IgD-negative memory B cell (primary cell): ENCODE data around the gene PLCE1. TPM values are rescaled to one million over a fixed set of nuclear protein-coding genes. Genes with fewer than 3 reads are reported as not detected.

Source experiments
- H3K27ac Mint-ChIP-seq, 3 donors: one replicate each; pipeline ENCODE4 v1.8.0; 2020 to 2022; ENCODE audit warnings: mild to moderate bottlenecking in 3 of 3, mixed read lengths in 3 of 3, moderate library complexity in 1 of 3
- H3K27me3 Mint-ChIP-seq: one replicate; pipeline ENCODE4 v1.8.0; 2021; ENCODE audit warnings: mixed read lengths
- H3K36me3 Mint-ChIP-seq: one replicate; pipeline ENCODE4 v1.8.0; 2020; ENCODE audit warnings: mild to moderate bottlenecking, mixed read lengths
- H3K4me1 Mint-ChIP-seq, 3 donors: one replicate each; pipeline ENCODE4 v1.8.0; 2020 to 2022; ENCODE audit warnings: mixed read lengths in 3 of 3, mild to moderate bottlenecking in 1 of 3
- H3K4me3 Mint-ChIP-seq, 4 donors: one replicate each; pipeline ENCODE4 v1.8.0; 2020 to 2022; ENCODE audit warnings: mild to moderate bottlenecking in 4 of 4, mixed read lengths in 4 of 4, moderate library complexity in 3 of 4
- H3K9me3 Mint-ChIP-seq, 3 donors: one replicate each; pipeline ENCODE4 v1.8.0; 2020 to 2021; ENCODE audit warnings: mixed read lengths in 3 of 3, mild to moderate bottlenecking in 1 of 3
- polyA plus RNA-seq: library from polyadenylated mRNA; unstranded; fragments of 300-500 nt; fragmentation: Illumina TruSeq; gene quantifications from one replicate; pipeline ENCODE4 v1.2.3, GENCODE V29; 2021

PLCE1 gene
- polyA plus RNA-seq, 1 donor from 2014 or later, result 0.49 TPM

DNA sequence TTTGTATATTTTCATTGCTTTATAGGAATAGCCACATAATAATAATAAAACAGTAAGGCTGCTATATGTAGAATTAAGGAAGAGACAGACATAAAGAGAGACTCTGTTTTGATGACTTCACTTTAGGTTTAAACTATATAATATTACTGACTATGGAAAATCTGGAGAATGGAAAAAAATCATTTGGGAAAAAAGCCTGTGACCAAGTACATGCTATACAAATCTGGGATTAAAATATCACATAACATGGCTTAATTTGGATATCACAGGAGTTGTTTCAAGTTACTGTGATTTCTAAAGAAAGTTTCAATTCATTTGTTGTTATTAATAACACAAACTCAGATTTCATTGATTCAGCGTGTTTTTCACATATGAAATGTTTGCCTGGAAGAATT, 7.7 kb downstream of the PLCE1 start:
- no peaks in the 10 kb centered on the region for H3K9me3 Mint-ChIP-seq
- peaks cover 3% of the 10 kb centered on the region for H3K36me3 Mint-ChIP-seq
- H3K4me3 Mint-ChIP-seq, result no peak overlapping the region
- H3K27me3 Mint-ChIP-seq, result peaks cover 19% of the 10 kb centered on the region
- no peaks in the 10 kb centered on the region for H3K4me1 Mint-ChIP-seq
- H3K27ac Mint-ChIP-seq, result no peak overlapping the region

DNA sequence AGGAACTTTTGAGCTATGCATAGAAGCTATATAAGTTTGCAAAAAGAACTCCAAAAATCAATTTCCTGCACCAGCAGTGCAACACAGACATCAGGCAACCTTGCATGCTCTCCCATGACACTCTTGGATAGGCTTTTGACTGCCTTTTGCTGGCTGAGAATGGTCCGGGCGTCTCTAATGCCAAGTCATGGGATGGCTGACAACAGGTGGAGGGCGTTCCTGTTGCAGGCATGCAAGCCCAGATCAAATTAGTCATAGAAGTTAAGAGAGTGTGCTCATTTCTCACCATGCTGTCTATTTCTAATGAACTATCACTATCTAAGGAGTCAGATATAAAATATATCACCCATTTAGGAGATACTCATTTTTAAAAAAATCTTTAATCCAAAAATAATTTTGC, 8.4 kb downstream of the PLCE1 start:
- H3K27ac Mint-ChIP-seq, result no peak overlapping the region
- H3K36me3 Mint-ChIP-seq, result peaks cover 3% of the 10 kb centered on the region
- no peaks in the 10 kb centered on the region for H3K4me1 Mint-ChIP-seq
- H3K4me3 Mint-ChIP-seq, result no peak overlapping the region
- peaks cover 19% of the 10 kb centered on the region for H3K27me3 Mint-ChIP-seq
- H3K9me3 Mint-ChIP-seq, result no peaks in the 10 kb centered on the region

DNA sequence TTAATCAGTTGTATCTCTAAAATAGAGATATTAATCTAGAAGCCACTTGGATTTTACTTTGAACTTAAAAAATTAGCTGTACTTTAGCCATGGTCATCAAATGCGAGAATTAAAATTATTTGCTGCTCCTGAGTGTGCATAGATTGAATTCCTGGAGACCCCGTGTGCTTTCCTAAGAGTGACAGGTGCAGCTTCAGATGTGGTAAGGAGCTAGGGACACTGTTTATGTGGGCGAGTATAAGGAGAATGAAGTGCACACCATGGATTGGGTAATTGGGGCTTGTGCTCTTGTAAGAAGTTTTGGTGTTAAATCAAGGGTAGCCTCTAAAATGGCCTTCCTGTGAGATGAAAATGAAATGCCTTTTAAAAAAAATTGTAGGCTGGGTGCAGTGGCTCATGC, 9.8 kb downstream of the PLCE1 start:
- Mint-ChIP-seq H3K9me3 (no peaks in the 10 kb centered on the region), H3K27ac (no peak overlapping the region), H3K4me3 (no peak overlapping the region), H3K27me3 (peaks cover 15% of the 10 kb centered on the region), H3K36me3 (peaks cover 3% of the 10 kb centered on the region), H3K4me1 (no peaks in the 10 kb centered on the region)

DNA sequence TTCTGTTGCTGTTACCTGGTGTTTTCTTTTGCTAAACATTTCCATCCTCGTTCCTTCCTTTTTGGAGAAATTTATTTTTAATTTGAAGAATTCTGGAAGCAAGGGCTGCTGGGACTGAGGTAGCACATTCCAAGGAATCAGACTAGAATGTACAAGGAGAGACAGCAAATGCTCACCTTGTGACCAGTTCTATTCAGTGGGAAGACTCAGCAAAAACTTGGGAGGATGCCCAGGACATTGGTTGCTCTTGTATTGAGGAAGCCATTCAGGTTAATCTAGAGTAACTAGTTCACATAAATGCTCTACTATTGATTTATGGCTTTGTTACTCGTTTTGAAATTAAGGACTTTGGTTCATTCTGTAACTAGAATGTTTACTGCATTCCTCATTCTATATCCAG, 11.3 kb downstream of the PLCE1 start:
- no peak overlapping the region for H3K4me3 Mint-ChIP-seq

DNA sequence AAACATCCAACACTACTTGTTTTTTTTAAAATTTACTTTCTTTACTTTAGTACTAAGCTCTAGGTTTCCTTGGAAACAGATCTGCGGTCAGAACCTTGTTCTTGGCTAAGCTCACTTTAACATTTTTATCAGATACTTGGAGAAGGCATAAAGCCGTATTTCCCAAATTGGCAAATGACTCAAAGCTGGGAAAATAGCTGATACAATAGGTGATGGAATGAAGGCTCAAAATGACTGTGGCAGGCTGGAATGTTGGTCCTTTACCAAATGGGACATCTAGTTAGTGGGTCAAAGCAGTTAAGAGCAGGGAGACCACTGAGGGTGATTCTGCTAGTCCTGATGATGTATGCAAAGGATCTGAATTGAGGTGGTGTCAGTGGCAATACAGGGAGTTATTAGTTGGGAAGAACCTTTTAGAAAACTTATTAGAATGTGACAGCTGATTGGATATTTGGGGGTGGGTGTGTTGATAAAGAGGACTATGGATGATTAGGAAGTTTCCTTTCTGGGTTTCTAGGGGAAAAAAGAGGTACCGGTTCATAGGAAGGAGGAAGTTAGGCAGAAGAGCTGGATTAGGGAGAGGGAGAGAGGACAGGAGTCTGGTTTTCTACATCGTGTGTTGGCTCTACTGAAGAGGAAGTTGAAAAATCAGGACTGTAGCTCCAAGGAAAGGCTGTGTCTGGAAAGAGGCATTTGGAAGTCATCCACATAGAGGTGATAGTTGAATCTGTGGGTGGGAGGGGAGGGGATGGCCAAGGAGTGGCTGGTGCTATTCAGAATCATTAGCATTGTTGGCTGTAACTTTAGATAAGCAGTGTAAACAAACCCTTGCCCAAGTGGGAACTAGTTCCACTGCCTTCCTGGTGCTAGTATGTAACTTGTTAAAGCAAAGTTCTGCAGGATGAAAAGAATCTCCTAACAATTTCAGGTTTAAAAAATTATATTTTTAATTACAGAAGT, 13.1 kb downstream of the PLCE1 start:
- Mint-ChIP-seq H3K36me3 (peaks cover 2% of the 10 kb centered on the region), H3K9me3 (peaks cover 0 to 3% (median 3%) of the 10 kb centered on the region in 3 donors), H3K4me1 (no peaks in the 10 kb centered on the region), H3K27ac (no peak overlapping the region), H3K4me3 (no peak overlapping the region), H3K27me3 (peaks cover 5% of the 10 kb centered on the region)

More for the DNA sequence above, 11.3 kb downstream of the PLCE1 start:
- no peak overlapping the region for H3K27ac Mint-ChIP-seq
- no peaks in the 10 kb centered on the region for H3K4me1 Mint-ChIP-seq
- no peaks in the 10 kb centered on the region for H3K36me3 Mint-ChIP-seq
- peaks cover 0 to 3% (median 0%) of the 10 kb centered on the region in 3 donors for H3K9me3 Mint-ChIP-seq
- H3K27me3 Mint-ChIP-seq, result peaks cover 7% of the 10 kb centered on the region

DNA sequence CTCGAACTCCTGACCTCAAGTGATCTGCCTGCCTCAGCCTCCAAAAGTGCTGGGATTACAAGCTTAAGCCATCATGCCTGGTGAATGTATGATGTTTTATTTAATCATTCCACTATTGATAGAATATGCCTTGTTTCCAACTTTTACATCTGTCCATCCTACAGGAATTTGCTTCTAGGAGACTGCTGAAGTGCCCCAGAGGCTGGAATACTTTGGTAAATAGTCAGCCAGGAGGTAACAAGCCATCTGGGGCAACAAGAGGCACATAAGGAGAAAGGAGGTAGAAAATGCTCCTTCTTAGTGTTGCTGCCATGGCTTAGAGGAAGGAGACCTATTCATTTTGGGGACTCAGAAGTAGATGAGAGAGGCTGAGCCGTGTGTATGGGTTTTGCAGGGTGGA, 14.8 kb downstream of the PLCE1 start:
- Mint-ChIP-seq H3K36me3 (peaks cover 2% of the 10 kb centered on the region), H3K9me3 (peaks cover 0 to 3% (median 3%) of the 10 kb centered on the region in 3 donors), H3K4me3 (peak overlapping the region in 1 of 4 donors; percentile 18), H3K27me3 (peaks cover 1% of the 10 kb centered on the region), H3K4me1 (no peaks in the 10 kb centered on the region), H3K27ac (no peak overlapping the region)

DNA sequence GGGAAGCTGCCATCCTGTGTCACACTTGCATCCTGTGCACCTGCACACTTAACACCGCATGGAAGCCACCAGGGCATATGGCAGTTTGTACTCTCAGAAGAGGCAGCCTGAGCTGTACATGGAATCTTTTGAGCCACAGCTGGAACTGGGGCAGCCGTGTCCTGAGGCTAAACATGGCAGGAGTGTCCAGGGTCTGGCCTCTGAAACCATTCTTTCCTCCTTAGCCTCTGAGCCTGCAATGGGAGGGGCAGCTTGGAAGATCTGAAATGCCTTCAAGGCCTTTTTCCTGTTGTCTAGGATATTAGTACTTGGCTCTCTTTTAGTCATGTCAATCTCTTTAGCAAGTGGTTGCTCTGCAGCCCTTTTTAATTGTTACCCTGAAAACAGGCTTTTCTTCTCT, 16.4 kb downstream of the PLCE1 start:
- Mint-ChIP-seq H3K27me3 (peaks cover 4% of the 10 kb centered on the region), H3K36me3 (peaks cover 2% of the 10 kb centered on the region), H3K4me1 (no peaks in the 10 kb centered on the region), H3K4me3 (no peak overlapping the region), H3K27ac (no peak overlapping the region), H3K9me3 (peaks cover 0 to 3% (median 3%) of the 10 kb centered on the region in 3 donors)

DNA sequence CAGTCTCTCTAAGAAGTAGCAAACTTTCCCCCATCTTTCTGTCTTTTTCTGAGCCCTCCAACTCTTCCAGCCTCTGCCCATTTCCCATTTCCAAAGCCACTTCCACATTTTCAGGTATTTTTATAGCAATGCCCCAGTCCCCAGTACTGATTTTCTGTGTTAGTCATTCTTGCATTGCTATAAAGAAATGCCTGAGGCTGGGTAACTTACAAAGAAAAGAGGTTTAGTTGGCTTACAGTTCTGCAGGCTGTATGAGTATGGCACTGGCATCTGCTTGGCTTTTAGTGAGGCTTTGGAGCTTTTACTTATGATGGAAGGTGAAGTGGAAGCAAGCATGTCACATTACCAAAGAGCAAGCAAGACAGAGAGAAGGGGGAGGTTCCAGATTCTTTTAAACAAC, 17.2 kb downstream of the PLCE1 start:
- Mint-ChIP-seq H3K27me3 (peaks cover 4% of the 10 kb centered on the region), H3K4me1 (no peaks in the 10 kb centered on the region), H3K36me3 (peaks cover 2% of the 10 kb centered on the region), H3K9me3 (peaks cover 0 to 3% (median 3%) of the 10 kb centered on the region in 3 donors), H3K4me3 (no peak overlapping the region), H3K27ac (no peak overlapping the region)

DNA sequence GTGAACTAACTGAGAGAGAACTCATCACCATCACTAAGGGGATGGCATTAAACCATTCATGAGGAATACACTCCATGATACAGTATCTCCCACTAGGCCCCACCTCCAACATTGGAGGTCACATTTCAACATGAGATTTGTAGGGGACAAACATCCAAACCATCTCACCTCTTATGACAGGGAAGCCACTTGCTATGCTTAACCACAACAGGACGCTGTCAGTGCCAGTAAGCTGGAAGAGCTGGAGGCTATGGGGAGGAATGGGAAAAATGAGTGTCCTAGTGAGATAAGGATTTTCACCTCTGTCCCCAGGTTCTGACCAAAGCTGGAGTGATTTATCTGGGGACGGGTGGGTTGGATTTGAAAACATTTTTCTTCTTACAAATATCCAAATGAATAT, 17.6 kb downstream of the PLCE1 start:
- H3K4me1 Mint-ChIP-seq, result no peaks in the 10 kb centered on the region
- no peak overlapping the region for H3K4me3 Mint-ChIP-seq
- H3K36me3 Mint-ChIP-seq, result peaks cover 2% of the 10 kb centered on the region
- peaks cover 0 to 3% (median 3%) of the 10 kb centered on the region in 3 donors for H3K9me3 Mint-ChIP-seq
- H3K27me3 Mint-ChIP-seq, result peaks cover 4% of the 10 kb centered on the region
- H3K27ac Mint-ChIP-seq, result no peak overlapping the region

DNA sequence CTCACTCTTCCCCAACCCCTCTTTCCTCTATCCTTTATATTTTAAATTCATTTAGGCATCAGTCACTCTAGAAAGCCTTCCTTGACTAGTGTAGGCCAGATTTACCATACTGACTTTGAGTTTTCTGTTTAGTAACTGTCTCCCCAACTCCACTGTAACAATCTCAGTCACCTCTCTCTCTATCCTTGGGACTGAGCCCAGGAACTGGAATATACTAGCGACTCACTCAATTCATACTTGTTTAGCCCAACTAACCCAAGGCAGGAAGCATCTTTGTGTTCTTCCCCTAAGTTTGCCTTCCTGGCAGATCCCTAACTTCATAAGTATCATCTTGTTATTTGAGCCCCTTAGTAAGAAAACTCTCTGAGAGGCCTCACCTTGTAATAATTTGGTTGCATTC, 19.1 kb downstream of the PLCE1 start:
- Mint-ChIP-seq H3K9me3 (peaks cover 0 to 3% (median 3%) of the 10 kb centered on the region in 3 donors), H3K4me1 (no peaks in the 10 kb centered on the region)

DNA sequence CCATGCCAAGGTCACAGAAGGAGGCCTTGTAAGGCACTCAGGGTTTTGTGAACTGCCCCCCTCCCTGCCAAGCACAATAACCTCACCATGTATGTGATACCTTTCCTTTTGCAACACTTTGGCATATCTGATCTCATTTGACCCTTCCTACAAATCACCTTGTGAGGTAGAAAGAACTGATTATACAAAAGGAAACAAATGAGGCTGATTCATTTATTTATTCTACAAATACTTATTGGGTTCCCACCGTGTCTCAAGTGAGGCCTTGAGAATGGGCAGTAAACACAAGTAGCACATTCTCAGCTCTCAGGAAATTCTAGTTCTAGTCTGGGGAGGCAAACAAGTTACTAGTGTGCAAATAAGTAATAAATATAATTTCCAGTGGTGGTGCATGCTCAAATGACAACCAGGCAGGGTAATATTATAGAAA, 19.6 kb downstream of the PLCE1 start:
- H3K27me3 Mint-ChIP-seq, result peaks cover 4% of the 10 kb centered on the region
- peaks cover 0 to 3% (median 3%) of the 10 kb centered on the region in 3 donors for H3K9me3 Mint-ChIP-seq
- H3K36me3 Mint-ChIP-seq, result peaks cover 2% of the 10 kb centered on the region
- H3K4me3 Mint-ChIP-seq, result no peak overlapping the region
- no peak overlapping the region for H3K27ac Mint-ChIP-seq
- H3K4me1 Mint-ChIP-seq, result no peaks in the 10 kb centered on the region

More for the DNA sequence above, 19.1 kb downstream of the PLCE1 start:
- Mint-ChIP-seq H3K27me3 (peaks cover 4% of the 10 kb centered on the region), H3K36me3 (peaks cover 2% of the 10 kb centered on the region), H3K4me3 (no peak overlapping the region), H3K27ac (no peak overlapping the region)

DNA sequence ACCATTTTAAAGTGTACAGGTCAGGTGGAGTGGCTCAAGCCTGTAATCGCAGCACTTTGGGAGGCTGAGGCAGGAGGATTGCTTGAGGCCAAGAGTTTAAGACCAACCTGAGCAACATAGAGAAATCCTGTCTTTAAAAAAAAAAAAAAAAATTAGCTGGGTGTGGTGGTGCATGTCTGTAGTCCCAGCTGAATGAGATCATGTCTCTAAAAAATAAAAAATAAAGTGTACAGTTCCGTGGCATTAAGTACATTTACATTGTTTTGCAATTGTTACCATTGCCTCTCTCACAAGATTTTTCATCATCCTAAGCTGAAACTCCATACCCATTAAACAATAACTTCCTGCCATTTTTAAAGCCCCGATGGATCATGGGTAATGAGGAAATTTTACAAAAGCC, 20.6 kb downstream of the PLCE1 start:
- Mint-ChIP-seq H3K4me3 (no peak overlapping the region), H3K27ac (no peak overlapping the region), H3K27me3 (peaks cover 4% of the 10 kb centered on the region), H3K9me3 (peaks cover 0 to 3% (median 3%) of the 10 kb centered on the region in 3 donors), H3K4me1 (no peaks in the 10 kb centered on the region), H3K36me3 (peaks cover 2% of the 10 kb centered on the region)

DNA sequence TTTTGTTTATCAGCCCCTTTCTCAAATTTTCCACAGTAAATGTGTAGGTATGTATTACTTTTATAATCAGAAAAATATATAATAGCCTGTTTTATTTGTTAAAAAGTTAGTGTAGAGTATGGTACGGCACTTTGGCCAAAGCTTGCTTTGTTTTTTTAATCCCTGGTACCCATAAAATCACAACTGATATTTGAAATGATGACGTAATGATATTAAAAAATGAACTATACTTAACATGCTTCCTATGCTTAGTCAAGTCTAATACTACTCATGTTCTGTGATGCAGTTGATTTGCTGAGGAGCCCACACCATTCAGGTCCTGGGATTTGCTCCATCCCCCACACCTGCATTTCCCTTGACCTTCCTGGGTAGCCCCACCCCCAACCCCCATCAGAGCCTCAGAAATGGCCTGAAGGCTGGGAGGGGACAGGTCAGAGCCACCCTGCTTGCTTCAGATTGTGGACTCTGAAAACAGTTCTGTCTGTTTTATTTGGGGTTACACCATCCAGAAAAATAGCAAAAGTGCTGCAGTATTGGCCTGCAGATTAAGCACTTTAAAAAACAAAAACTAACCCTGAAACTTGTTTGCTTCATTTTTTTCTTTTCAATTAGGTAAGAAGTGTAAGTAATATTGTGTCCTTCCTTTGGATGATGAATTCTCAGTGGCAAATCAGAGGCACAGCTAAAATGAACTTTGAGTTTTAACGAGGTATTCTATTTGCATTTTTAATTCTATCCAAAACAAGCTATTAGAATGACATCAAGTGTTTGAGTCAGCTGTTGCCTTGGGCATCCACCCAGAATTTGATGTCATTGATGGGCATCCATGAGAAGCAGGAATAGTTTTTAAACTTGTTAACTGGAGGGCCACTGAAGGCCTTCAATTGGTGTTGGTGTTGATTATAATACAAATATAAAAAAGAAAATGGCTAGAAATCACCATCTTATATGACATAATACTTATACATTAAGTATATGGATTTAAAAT, 23.3 kb downstream of the PLCE1 start:
- Mint-ChIP-seq H3K27ac (no peak overlapping the region), H3K4me3 (no peak overlapping the region), H3K9me3 (no peaks in the 10 kb centered on the region), H3K4me1 (no peaks in the 10 kb centered on the region), H3K36me3 (no peaks in the 10 kb centered on the region), H3K27me3 (peaks cover 4% of the 10 kb centered on the region)

DNA sequence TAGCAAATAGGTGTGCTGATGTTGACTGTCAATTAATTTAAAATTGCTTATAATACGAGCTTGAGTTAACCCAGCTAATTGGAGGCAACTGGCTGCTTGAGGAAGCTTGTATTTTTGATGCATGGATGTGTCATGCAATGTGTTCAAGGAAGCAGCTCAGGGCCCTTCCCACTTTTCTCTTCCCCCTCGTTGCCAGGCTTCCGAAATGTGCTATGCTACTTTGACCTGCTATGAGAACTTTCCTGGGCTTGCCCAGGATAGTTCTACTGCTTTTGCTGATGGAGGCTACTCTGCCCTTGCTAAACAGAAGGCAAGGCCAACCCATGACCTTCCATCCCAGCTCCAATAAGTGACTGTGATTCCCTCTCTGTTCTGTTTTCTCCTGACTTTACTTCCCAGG, 24.4 kb downstream of the PLCE1 start:
- H3K36me3 Mint-ChIP-seq, result no peaks in the 10 kb centered on the region
- no peaks in the 10 kb centered on the region for H3K9me3 Mint-ChIP-seq
- H3K4me3 Mint-ChIP-seq, result no peak overlapping the region
- H3K4me1 Mint-ChIP-seq, result no peaks in the 10 kb centered on the region
- H3K27me3 Mint-ChIP-seq, result peaks cover 5% of the 10 kb centered on the region
- H3K27ac Mint-ChIP-seq, result no peak overlapping the region

DNA sequence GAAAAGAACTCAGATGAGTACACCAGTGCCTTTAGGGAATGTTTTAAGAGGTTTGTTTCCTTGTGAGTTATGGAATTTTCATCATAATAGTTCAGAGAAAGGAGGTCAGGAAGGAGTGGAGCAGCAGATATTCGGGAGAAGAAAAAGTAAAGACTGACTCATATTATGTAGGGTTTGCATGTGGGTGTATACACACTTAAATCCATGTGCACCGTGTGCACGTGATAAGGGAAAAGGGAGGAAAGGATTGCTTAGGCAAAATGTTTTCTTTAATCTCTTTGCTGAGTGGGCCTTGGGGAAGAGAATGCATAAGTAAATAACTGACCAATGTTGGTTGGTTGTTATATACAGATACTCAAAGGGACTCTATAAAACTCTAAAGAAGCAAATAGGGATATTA, 30.2 kb downstream of the PLCE1 start:
- Mint-ChIP-seq H3K4me3 (no peak overlapping the region), H3K36me3 (no peaks in the 10 kb centered on the region), H3K9me3 (peaks cover 5 to 13% (median 13%) of the 10 kb centered on the region in 3 donors), H3K27ac (no peak overlapping the region), H3K4me1 (no peaks in the 10 kb centered on the region), H3K27me3 (peaks cover 5% of the 10 kb centered on the region)
